ENCODE measurements around the gene CUL4A.
"Not testable (repeated sequence)": the region's sequence is repeated elsewhere in the genome, so short reads cannot be mapped to it uniquely, and the experiment has no call there.

DNA sequence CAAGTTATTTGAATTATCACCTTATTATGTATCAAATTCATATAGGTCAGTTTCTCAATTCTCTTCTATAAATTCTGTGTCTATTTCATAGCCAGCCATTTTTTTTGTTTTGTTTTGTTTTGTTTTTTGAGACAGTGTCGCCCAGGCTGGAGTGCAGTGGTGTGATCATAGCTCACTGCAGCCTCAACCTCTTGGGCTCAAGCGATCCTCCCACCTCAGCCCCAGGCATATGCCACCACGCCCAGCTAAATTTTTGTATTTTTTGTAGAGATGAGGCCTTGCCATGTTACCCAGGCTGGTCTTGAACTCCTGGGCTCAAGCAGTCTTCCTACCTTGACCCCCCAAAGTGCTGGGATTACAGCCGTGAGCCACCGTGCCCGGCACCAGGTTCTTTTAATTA, 48.5 kb downstream of the CUL4A start:
- TF ChIP-seq, protein P1, sequence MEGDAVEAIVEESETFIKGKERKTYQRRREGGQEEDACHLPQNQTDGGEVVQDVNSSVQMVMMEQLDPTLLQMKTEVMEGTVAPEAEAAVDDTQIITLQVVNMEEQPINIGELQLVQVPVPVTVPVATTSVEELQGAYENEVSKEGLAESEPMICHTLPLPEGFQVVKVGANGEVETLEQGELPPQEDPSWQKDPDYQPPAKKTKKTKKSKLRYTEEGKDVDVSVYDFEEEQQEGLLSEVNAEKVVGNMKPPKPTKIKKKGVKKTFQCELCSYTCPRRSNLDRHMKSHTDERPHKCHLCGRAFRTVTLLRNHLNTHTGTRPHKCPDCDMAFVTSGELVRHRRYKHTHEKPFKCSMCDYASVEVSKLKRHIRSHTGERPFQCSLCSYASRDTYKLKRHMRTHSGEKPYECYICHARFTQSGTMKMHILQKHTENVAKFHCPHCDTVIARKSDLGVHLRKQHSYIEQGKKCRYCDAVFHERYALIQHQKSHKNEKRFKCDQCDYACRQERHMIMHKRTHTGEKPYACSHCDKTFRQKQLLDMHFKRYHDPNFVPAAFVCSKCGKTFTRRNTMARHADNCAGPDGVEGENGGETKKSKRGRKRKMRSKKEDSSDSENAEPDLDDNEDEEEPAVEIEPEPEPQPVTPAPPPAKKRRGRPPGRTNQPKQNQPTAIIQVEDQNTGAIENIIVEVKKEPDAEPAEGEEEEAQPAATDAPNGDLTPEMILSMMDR (IDR thresholded peaks at IDR 0.05; ENCODE audit: borderline replicate concordance, extremely low read depth, low read length, poor library complexity, severe bottlenecking), result not testable (repeated sequence)
- not testable (repeated sequence) for TF ChIP-seq EZH2 (IDR thresholded peaks at IDR 0.05; ENCODE audit: borderline replicate concordance, low read depth, low read length, severe bottlenecking)

Data from DND-41 (cell line).